GM12878 (cell line): Measurements from ENCODE around the gene MCOLN2. TPM values are rescaled to one million over a fixed set of nuclear protein-coding genes. Genes with fewer than 3 reads are reported as not detected.

Experiments used
- ATAC-seq: fragments of 200-7000 bp; cut with Tn5 transposase; 3 replicates; pipeline ENCODE4 v1.9.1; 2020; ENCODE audit warnings: mild to moderate bottlenecking, moderate library complexity
- BruUV-seq: library from RNA; stranded (reverse); fragments of 400-500 nt; replicated peaks from 2 replicates; lab custom pipeline; 2021; lab: Mats Ljungman, UMichigan
- CTCF ChIA-PET: fragments of 300-600 bp; sonication (Branson Sonifier 250); formaldehyde crosslinking; extraction: SDS; loops from one replicate; lab custom pipeline; 2021; ENCODE audit warnings: inconsistent platforms; lab: Yijun Ruan, JAX
- POLR2A ChIA-PET: fragments of 350-600 bp; formaldehyde crosslinking; extraction: SDS; loops from one replicate; lab custom pipeline; 2021; ENCODE audit warnings: inconsistent platforms; lab: Charles Lee
- RAD21 ChIA-PET: fragments of 300-600 bp; sonication (Branson Sonifier 250); formaldehyde crosslinking; loops from one replicate; lab custom pipeline; 2023; ENCODE audit warnings: antibody characterized with exemption; ENCODE audit not compliant: unreplicated experiment; lab: Charles Lee
- SMC1A ChIA-PET: fragments of 300-600 bp; sonication (Branson Sonifier 250); formaldehyde crosslinking; loops from one replicate; lab custom pipeline; 2023; ENCODE audit not compliant: unreplicated experiment, uncharacterized antibody; lab: Charles Lee
- DNase-seq: peaks from one replicate; pipeline ENCODE4 v3.0.0-alpha.2; 2011; ENCODE audit warnings: low read depth, low spot score
- FAIRE-seq: peaks from 3 replicates; lab custom pipeline; 2011; peaks lifted over from hg19 to GRCh38; lab: Jason Lieb, UNC
- H2AFZ ChIP-seq: 2 replicates; pipeline ENCODE4 v1.6.0; 2011; ENCODE audit warnings: low read depth, low read length, control low read depth; ENCODE audit not compliant: control insufficient read depth
- H3K27ac ChIP-seq: 2 replicates; pipeline ENCODE4 v1.5.1; 2011; ENCODE audit warnings: control low read depth; ENCODE audit not compliant: control insufficient read depth, insufficient read depth
- H3K27me3 ChIP-seq, 2 experiments: replicated peaks in 1 of 2; 2 replicates each; pipeline versions ENCODE4 v1.6.0 to v1.6.1; 2011; ENCODE audit warnings: low read length in 1 of 2; ENCODE audit not compliant: control insufficient read depth in 2 of 2, insufficient read depth in 2 of 2
- H3K36me3 ChIP-seq, 2 experiments: 2 replicates each; pipeline ENCODE4 v1.5.1; 2011; ENCODE audit warnings: low read length in 1 of 2; ENCODE audit not compliant: control insufficient read depth in 2 of 2, insufficient read depth in 2 of 2
- H3K4me1 ChIP-seq: 2 replicates; pipeline ENCODE4 v1.6.1; 2011; ENCODE audit warnings: mild to moderate bottlenecking, low read length, moderate library complexity, mixed read lengths; ENCODE audit not compliant: control insufficient read depth, insufficient read depth
- H3K4me2 ChIP-seq: 2 replicates; pipeline ENCODE4 v1.6.0; 2011; ENCODE audit warnings: control low read depth; ENCODE audit not compliant: control insufficient read depth, insufficient read depth
- H3K4me3 ChIP-seq: fragments of 200-600 bp; sonication (generic); 2 replicates; pipeline ENCODE4 v1.5.1; 2016
- H3K79me2 ChIP-seq: 2 replicates; pipeline ENCODE4 v1.6.0; 2011; ENCODE audit warnings: low read length; ENCODE audit not compliant: control insufficient read depth, insufficient read depth
- H3K9ac ChIP-seq: 2 replicates; pipeline ENCODE4 v1.8.0; 2011; ENCODE audit warnings: low read length, control low read depth, mixed read lengths; ENCODE audit not compliant: control insufficient read depth, insufficient read depth
- H3K9me3 ChIP-seq: replicated peaks from 3 replicates; pipeline ENCODE4 v1.5.1; 2011; ENCODE audit warnings: mild to moderate bottlenecking, low read length; ENCODE audit not compliant: control insufficient read depth, insufficient read depth
- H4K20me1 ChIP-seq: 2 replicates; pipeline ENCODE4 v1.6.0; 2011; ENCODE audit not compliant: control insufficient read depth, insufficient read depth
- BHLHE40 ChIP-seq, 2 experiments: fragments of 450-650 bp in 1 of 2; IDR thresholded peaks; 2 replicates each; pipeline ENCODE4 v1.6.1; 2011 to 2017; ENCODE audit warnings: low read depth in 2 of 2, borderline replicate concordance in 1 of 2, improper control_type of control experiment in 1 of 2, low read length in 1 of 2, mild to moderate bottlenecking in 1 of 2
- BRCA1 ChIP-seq: IDR thresholded peaks from 2 replicates; pipeline ENCODE4 v1.6.1; 2011; ENCODE audit warnings: low read depth, low read length, improper control_type of control experiment
- CBFB ChIP-seq: IDR thresholded peaks from 2 replicates; pipeline ENCODE4 v1.6.1; 2016; ENCODE audit warnings: antibody characterized with exemption, low read depth
- CBX5 ChIP-seq: sonication (generic); IDR thresholded peaks from 2 replicates; pipeline ENCODE4 v1.6.1; 2016; ENCODE audit warnings: low read depth, moderate library complexity, mild to moderate bottlenecking, inconsistent platforms
- CUX1 ChIP-seq: IDR thresholded peaks from 2 replicates; pipeline ENCODE4 v1.6.1; 2012; ENCODE audit warnings: improper control_type of control experiment, low read depth, low read length; ENCODE audit not compliant: insufficient replicate concordance
- MEF2B ChIP-seq: fragments of 450-650 bp; IDR thresholded peaks from 2 replicates; pipeline ENCODE4 v1.6.1; 2018; ENCODE audit warnings: mild to moderate bottlenecking, moderate library complexity; ENCODE audit not compliant: partially characterized antibody, poor library complexity, severe bottlenecking
- NFYA ChIP-seq: IDR thresholded peaks from 2 replicates; pipeline ENCODE4 v1.6.1; 2011; ENCODE audit warnings: low read depth, mild to moderate bottlenecking, low read length, improper control_type of control experiment, borderline replicate concordance
- PAX8 ChIP-seq: fragments of 450-650 bp; IDR thresholded peaks from 2 replicates; pipeline ENCODE4 v1.6.1; 2017; ENCODE audit warnings: mild to moderate bottlenecking, moderate library complexity
- RAD21 ChIP-seq: IDR thresholded peaks from 2 replicates; pipeline ENCODE4 v1.6.1; 2011; ENCODE audit warnings: mild to moderate bottlenecking, low read depth, low read length, moderate library complexity; ENCODE audit not compliant: insufficient read depth
- STAT1 ChIP-seq: fragments of 450-650 bp; conservative IDR thresholded peaks from 2 replicates; pipeline ENCODE4 v1.6.1; 2014; ENCODE audit warnings: antibody characterized with exemption, mild to moderate bottlenecking
- STAT3 ChIP-seq: IDR thresholded peaks from 2 replicates; pipeline ENCODE4 v1.6.1; 2011; ENCODE audit warnings: low read depth, low read length, improper control_type of control experiment
- SUPT20H ChIP-seq: IDR thresholded peaks from 2 replicates; pipeline ENCODE4 v1.6.1; 2011; ENCODE audit warnings: low read depth, mild to moderate bottlenecking, low read length, moderate library complexity, borderline replicate concordance; ENCODE audit not compliant: control insufficient read depth
- TAF1 ChIP-seq: IDR thresholded peaks from 2 replicates; pipeline ENCODE4 v1.6.1; 2011; ENCODE audit warnings: mild to moderate bottlenecking, low read depth, low read length, borderline replicate concordance
- TCF12 ChIP-seq: IDR thresholded peaks from 2 replicates; pipeline ENCODE4 v1.6.1; 2011; ENCODE audit warnings: low read depth, mild to moderate bottlenecking, low read length
- ZNF24 ChIP-seq: fragments of 450-650 bp; IDR thresholded peaks from 2 replicates; pipeline ENCODE4 v1.6.1; 2017; ENCODE audit warnings: antibody characterized with exemption, mild to moderate bottlenecking
- WGBS: methylation state at CpG from one replicate; pipeline ENCODE4 v1.1.6; 2016; ENCODE audit warnings: low lambda C conversion rate; ENCODE audit not compliant: insufficient replicate concordance, insufficient coverage; ENCODE audit errors: missing lambda C conversion rate; 5-methylcytosine and 5-hydroxymethylcytosine counted together
- in situ Hi-C: fragments of 300-500 bp; cut with MboI; formaldehyde crosslinking; loops from 9 replicates; pipeline ENCODE4 v1.14.3; 2018; ENCODE audit warnings: mixed read lengths
- intact Hi-C: fragments of 100-400 bp; cut with micrococcal nuclease; formaldehyde crosslinking; loops from one replicate; pipeline ENCODE4 v1.14.2; 2022; ENCODE audit not compliant: unreplicated experiment
- polyA plus RNA-seq, 11 experiments: library from polyadenylated mRNA; depleted of rRNA in 4 of 11; unstranded in 6 of 11; stranded (reverse) in 5 of 11; fragments of >200 nt; fragmentation: Nextera tagmentation in 4 of 11; fragmentation: Illumina TruSeq in 1 of 11; extraction: Ambion mirVana in 4 of 11; extraction: Trizol in 1 of 11; gene quantifications; 1 replicate in 1 of 11; 2 replicates in 10 of 11; pipeline versions ENCODE4 v1.2.1 to v1.2.3, GENCODE V29; 2011 to 2016; ENCODE audit warnings: inconsistent platforms in 2 of 11, missing spikeins in 2 of 11, low read depth in 1 of 11
- total RNA-seq, 4 experiments: library from RNA; depleted of rRNA in 3 of 4; stranded (reverse); fragments of >200 nt in 3 of 4; fragmentation: Illumina TruSeq in 1 of 4; extraction: Trizol in 1 of 4; gene quantifications; 2 replicates each; pipeline versions ENCODE4 v1.2.1 to v1.2.3, GENCODE V29; 2013 to 2021
- TF ChIP-seq, protein P1 (sequence below): IDR thresholded peaks from 2 replicates; pipeline ENCODE4 v1.6.1; 2012; ENCODE audit warnings: low read length, inconsistent platforms

MCOLN2 gene
- total and polyA plus RNA-seq, 10 of the 15 experiments (the other 5 are each of a cell fraction or from before 2014, with no cell fraction given) = 25.9 to 233 (median 109) TPM

GRCh38 chr1:84991097-84991920 lies 5.6 kb downstream of the MCOLN2 start:
- CTCF ChIA-PET = interaction anchor here (0.6 to 3.6 kb wide), 8 partner anchors 9 to 46 kb away, joined by 3 to 18 read pairs (median 6); no protein-coding TSS in a partner anchor
- peak; percentile 50 for ATAC-seq
- intact Hi-C loops (loop anchor here (10.0 kb wide), 1 partner anchor 417 kb away; the partner anchor contains the start of gene CTBS), in situ Hi-C loops (loop anchor here (25.0 kb wide), 1 partner anchor 1921 kb away; the partner anchor contains the start of genes HS2ST1 and SELENOF)
- no peak for DNase-seq
- peak; percentile 62 for FAIRE-seq
- peak overlapping the region; percentile 86 for H3K4me2 ChIP-seq
- peaks cover 0 to 2% of the 10 kb centered on the region in 2 experiments; a peak in 1 of 4 replicates for H3K36me3 ChIP-seq
- no peaks in the 10 kb centered on the region for H3K27me3 ChIP-seq
- peaks cover 88% of the 10 kb centered on the region for H3K79me2 ChIP-seq
- no peaks in the 10 kb centered on the region for H4K20me1 ChIP-seq
- H2AFZ ChIP-seq = no peak overlapping the region
- peak overlapping the region; percentile 65 for H3K4me3 ChIP-seq
- 9% methylated on average over 8 of the region's 8 CpGs for WGBS
- H3K9me3 ChIP-seq = no peaks in the 10 kb centered on the region; the same call in 1 of the 3 replicates
- H3K27ac ChIP-seq = peak overlapping the region; percentile 87
- peak overlapping the region; percentile 71 for H3K9ac ChIP-seq
- POLR2A ChIA-PET = interaction anchor here (0.6 to 8.7 kb wide), 11 partner anchors 9 to 119 kb away, joined by 3 to 69 read pairs (median 3); no protein-coding TSS in a partner anchor
- SMC1A ChIA-PET = interaction anchor here (0.9 to 9.8 kb wide), 9 partner anchors 8 to 46 kb away, joined by 3 to 132 read pairs (median 9); no protein-coding TSS in a partner anchor
- RAD21 ChIA-PET = interaction anchor here (0.6 to 2.8 kb wide), 10 partner anchors 11 to 46 kb away, joined by 3 to 26 read pairs (median 6); no protein-coding TSS in a partner anchor
- no TSS peak for BruUV-seq
- H3K4me1 ChIP-seq = peaks cover 16% of the 10 kb centered on the region
- TF ChIP-seq, protein P1, sequence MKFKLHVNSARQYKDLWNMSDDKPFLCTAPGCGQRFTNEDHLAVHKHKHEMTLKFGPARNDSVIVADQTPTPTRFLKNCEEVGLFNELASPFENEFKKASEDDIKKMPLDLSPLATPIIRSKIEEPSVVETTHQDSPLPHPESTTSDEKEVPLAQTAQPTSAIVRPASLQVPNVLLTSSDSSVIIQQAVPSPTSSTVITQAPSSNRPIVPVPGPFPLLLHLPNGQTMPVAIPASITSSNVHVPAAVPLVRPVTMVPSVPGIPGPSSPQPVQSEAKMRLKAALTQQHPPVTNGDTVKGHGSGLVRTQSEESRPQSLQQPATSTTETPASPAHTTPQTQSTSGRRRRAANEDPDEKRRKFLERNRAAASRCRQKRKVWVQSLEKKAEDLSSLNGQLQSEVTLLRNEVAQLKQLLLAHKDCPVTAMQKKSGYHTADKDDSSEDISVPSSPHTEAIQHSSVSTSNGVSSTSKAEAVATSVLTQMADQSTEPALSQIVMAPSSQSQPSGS = peak; percentile 77
- TF ChIP-seq NFYA (no peak), SUPT20H (no peak), BHLHE40 (IDR thresholded peaks at IDR 0.05; ENCODE audit: borderline replicate concordance in 1 of 2, low read depth in 2 of 2, low read length in 1 of 2) (no peak; a peak in 1 of 4 replicates), BRCA1 (no peak), MEF2B (no peak), ZNF24 (peak; percentile 88), CBFB (no peak), TAF1 (no peak), STAT3 (no peak), CBX5 (no peak), CUX1 (no peak), PAX8 (no peak), STAT1 (no peak), RAD21 (no peak), TCF12 (no peak)
